Effector CD4-positive, alpha-beta T cell (primary cell): ENCODE data around the gene TOM1L1.
A peak's percentile ranks its signal among the peaks of the same experiment; 100 is the strongest.

Experiments used
- DNase-seq: peaks from one replicate; pipeline ENCODE4 v3.0.0-alpha.2; 2020

Gene TOM1L1

GRCh38 chr17:54950116-54950515 is 49.5 kb downstream of the TOM1L1 start:
- no peak for DNase-seq

DNA sequence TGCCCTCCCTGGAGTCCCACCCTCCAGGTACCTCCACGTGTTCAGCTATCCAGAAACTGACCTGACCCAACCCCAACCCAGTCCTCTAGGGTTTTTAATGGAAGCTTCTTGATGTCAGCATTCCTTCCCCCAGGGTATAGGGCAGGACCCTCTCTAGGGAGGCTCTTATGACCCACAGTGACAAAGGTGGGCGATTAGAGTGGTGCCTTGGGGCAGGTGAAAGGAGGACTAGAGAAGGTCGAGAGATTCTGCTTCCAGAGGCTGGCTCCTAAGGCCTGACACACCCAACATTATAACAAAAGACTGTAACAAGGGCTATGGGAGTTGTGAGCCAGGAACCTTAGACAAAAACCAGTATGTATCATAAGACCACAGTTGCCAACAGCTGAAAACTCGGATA is 50.6 kb downstream of the TOM1L1 start:
- no peak for DNase-seq

- DNase-seq, result no peak
Measured at GRCh38 chr17:54956791-54957190, 56.1 kb downstream of the TOM1L1 start.

DNA sequence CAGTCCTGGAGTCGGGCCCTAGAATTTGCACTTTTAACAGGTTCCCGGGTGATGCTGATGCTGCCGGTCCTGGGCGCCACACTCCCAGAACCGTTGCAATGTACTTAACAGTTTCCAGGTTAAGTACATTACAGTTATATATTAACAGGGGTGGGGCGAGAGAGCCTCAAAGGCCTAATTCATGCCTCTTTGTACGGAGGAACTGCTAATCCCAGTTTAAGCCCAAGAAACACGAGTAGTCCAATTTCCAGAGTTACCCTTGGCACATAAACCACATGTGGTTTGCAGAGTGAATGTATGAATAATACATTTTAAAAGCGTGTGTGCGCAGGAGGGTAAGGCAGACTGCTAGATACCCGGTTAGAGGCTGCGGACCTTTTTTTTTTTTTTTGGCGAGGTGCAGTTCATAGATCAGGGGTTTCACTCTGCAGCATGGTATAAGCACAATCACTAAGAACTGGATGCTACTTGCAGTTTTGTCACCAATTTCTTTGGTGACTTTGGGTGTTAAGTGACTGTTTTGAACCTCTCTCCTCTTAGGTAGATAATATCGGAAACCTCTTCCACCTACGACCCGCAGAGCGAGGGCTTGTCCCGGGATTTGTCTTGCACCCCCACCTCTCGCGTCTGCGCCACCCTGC is 67.1 kb downstream of the TOM1L1 start:
- no peak for DNase-seq

DNA sequence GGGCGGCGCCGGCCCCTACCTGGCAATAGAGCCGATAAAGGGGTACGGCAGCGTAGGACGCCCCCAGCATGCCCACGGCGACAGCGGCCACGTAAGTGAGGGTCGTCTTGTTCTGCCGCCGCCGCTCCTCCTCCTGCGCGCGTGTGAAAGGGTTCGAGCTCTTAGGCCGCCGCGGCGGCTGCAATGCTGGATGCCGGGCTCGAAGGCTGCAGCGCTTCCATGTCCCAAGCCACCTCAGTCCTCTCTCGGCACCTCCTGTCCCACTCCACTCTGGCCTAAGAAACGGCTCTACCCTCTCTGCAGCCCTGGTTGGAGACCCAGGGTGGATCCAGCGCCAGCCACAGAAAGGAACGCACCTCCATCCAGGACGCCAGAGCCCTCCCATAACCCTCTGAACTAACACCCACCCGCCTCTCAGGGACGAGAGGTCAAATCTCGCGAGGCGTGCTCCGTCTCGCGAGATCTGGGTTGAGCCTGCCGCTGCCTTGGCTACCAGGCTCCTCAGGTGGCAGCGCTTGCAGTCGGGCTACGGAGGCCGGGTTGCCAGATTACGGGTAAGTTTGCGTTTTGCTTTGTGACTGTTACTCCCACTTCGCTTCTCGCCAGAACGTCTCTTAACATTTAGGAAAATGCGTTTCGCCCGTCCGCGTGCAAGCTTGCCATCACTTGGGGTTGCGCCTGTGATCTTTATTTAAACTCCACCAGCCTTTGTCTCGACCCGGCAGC is 67.8 kb downstream of the TOM1L1 start, which contains the start of the genes COX11 and STXBP4:
Gene COX11, minus strand, starts transcription at position 393 of the 726 bp plus-strand sequence. Its CDS starts 8 bp downstream, at position 385.
Gene STXBP4, plus strand, starts transcription at position 504 of the 726 bp plus-strand sequence. CDS start 17,455 bp downstream, outside the sequence.
- peak; percentile 92 for DNase-seq

GRCh38 chr17:54968988-54969332 is 68.3 kb downstream of the TOM1L1 start:
- DNase-seq, result no peak

DNA sequence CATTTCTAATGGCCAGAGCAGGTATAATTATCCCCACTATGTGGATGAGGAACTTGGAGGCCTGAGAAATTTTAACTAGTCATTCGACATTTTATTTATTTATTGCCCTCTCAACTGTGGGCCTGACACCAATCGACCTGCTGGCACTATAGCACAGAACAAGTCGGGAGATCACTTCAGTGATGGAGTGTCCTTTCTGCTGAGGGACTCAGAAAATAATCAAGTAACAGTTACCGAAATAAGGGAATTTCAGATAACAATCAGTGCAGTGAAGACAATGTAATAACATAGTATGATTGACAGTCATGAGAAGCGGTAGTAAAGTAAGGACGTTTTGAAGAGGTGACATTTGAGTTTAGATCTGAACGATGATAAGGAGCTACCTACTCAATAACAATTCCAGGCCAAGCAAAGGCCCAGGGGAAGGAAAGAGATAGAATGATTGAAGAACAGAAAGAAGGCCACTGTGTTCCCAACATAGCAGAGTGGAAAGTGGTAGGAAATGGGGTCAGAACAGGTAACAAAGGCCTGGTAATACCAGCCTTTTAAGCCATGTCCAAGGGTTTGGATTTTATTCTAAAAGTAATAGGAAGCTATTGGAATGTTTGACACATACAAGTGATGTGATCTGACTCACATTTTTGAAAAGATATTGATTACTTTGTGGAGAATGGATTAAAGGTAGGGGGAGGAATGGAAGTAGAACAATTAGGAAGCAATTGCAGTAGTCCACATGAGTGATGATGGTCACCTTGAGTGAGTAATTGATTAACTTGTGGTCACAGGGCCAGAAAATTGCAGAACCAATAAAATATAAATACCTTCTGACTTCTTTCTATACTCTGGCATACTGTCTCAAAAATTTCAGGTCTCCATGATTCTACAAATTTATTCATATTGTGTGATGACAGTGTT is 69.3 kb downstream of the TOM1L1 start:
- no peak for DNase-seq

GRCh38 chr17:54971147-54971546 is 70.5 kb downstream of the TOM1L1 start:
- DNase-seq, result no peak

- DNase-seq, result no peak
Measured at GRCh38 chr17:54971901-54972300, 71.2 kb downstream of the TOM1L1 start.

- DNase-seq, result no peak
Measured at GRCh38 chr17:54972406-54973138, 71.9 kb downstream of the TOM1L1 start.

DNA sequence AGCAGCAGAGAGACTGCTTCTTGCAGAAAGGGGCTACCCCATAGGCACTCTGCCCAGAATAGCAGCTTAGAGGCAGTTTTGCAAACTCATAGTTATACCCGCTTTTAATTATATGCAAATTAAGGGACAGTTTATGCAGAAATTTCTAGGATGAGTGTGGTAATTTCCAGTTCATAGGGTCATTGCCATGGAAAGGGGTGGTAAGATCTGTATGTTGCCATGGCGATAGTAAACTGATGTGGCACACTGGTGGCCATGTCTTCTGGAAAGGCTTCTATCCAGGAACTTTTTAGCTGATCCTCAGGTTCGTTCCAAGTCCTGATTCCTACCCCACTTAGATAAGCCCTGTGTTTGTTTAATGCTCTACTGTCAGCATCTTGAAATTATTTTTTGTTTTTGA is 74.1 kb downstream of the TOM1L1 start:
- no peak for DNase-seq

DNA sequence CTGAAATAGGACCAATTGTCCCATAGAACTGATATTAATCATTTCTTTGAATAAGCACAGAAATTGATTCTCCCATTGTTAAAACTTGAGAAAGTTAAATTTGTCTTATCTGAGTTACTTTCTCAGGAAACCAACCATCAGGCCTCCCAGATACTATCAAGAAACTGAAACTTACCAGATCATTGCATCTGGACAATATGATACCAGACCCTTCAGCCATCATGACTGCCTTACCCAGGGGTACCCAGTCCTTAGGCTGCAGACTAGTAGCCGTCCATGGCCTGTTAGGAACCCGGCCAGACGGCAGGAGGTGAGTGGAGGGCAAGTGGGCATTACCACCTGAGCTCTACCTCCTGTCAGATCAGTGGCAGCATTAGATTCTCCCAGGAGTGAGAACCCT is 75.7 kb downstream of the TOM1L1 start:
- no peak for DNase-seq

- no peak for DNase-seq
Measured at GRCh38 chr17:54977744-54978143, 77.1 kb downstream of the TOM1L1 start.

- no peak for DNase-seq
Measured at GRCh38 chr17:54979657-54980056, 79.0 kb downstream of the TOM1L1 start.

DNA sequence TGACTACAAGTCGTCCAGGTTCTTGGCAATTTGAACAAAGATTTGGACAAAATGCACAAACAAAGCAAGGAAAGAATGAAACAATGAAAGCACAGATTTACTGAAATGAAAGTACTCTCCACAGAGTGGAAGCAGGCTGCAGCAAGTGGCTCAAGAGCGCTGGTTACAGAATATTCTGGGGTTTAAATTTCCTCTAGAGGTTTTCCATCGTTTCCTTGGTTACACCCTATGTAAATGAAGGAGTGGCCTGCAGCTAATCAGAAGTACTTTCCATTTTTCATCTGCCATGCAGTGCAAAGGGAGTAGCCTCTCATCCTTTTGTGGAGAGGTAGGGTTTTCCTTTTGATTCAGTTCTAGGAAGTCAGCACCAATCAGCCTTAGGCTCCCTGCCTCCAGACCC is 79.7 kb downstream of the TOM1L1 start:
- DNase-seq, result no peak

- DNase-seq, result no peak
Measured at GRCh38 chr17:54982399-54982798, 81.7 kb downstream of the TOM1L1 start.

GRCh38 chr17:54983260-54983659 is 82.6 kb downstream of the TOM1L1 start:
- no peak for DNase-seq

DNA sequence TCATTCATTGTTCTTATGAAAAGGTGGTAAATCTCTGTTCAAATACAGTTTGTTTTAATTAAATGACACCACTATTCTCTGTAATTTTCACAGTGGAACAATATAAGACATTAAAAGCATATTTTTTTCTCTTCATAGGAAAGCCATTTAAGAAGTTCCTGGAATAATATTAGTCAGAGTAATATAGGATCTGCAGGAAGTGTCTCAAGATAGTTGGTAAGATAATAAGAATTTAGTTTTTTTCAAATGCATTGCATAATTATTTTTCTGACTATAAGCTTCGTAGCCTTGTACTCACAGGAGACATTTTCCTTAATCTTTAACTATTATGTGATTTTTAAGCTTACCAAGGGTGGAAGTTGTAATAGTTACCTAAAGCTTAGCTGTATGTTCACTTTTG is 84.8 kb downstream of the TOM1L1 start:
- DNase-seq, result no peak

- no peak for DNase-seq
Measured at GRCh38 chr17:54990118-54990517, 89.5 kb downstream of the TOM1L1 start.

DNA sequence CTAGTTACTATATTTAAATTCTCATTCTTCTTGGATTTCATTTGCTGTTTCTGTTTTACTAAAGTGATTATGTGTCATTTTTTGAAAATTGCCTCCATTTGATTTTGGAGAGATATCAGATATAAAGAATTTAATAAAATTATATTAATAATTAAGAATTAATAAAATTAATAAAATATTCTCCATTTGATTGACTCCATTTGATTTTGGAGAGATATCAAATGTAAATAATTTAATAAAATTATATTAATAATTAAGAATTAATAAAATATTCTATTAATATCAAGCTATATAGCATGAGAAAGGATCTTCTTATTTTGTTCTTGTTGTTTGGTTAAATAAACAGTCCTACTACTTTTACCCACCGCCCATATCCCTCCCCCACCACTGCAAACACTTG is 90.9 kb downstream of the TOM1L1 start:
- no peak for DNase-seq

DNA sequence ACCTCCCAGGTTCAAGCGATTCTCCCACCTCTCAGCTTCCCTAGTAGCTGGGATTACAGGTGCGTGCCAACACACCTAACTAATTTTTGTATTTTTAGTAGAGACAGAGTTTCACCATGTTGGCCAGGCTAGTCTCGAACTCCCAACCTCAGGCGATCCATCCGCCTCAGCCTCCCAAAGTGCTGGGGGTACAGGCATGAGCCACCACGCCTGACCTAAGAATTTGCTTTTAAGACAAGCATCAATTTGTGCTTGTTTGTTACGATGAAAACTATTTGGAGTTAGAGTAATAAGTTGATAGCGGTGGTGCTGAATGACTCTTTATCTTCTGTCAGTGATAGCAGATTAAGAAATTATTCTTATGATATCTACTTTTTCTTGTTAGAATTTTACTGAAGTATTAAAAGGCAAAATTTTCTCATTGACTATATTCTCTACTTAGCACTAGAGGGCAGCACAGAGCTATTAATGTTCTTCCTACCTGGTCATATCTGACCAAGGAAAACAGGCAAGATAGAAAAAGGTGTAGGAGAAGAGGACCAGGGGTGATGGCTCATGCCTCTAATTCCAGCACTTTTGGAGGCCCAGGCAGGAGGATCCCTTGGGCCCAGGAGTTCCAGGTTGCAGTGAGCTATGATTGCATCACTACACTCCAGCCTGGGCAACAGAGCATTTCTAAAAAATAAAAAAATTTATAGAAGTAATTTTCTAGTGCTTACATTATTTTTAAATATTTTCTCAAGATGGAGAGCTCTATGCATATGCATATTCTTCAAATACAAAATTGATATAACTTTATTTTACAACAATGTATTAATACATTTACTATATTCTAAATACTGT is 92.4 kb downstream of the TOM1L1 start:
- DNase-seq, result peak; percentile 5

DNA sequence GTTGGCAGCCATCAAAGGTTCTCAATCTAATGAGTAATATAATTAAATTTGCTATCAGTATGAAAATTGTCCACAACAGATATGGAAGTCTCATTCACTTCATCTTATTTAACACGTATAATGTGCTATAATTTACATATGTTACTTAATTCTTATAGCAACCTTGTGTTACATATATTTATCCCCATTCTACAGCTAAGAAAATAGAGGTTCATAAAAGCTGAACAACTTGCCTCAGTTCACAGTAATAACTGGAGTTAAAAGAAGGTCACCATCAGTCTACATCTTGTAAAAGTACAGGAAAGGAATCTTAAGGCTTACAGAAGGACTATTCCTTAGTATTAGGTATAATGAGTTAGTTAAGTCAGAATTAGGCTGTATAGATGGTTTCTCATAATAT is 95.8 kb downstream of the TOM1L1 start:
- DNase-seq, result no peak
